Measurements from ENCODE around the gene VNN1. TPM values are rescaled to one million over a fixed set of nuclear protein-coding genes. Genes with fewer than 3 reads are reported as not detected.

VNN1 gene
- total RNA-seq, 6 experiments from 2014 or later = 0.07 to 0.13 (median 0.09) TPM; not detected in 1

DNA sequence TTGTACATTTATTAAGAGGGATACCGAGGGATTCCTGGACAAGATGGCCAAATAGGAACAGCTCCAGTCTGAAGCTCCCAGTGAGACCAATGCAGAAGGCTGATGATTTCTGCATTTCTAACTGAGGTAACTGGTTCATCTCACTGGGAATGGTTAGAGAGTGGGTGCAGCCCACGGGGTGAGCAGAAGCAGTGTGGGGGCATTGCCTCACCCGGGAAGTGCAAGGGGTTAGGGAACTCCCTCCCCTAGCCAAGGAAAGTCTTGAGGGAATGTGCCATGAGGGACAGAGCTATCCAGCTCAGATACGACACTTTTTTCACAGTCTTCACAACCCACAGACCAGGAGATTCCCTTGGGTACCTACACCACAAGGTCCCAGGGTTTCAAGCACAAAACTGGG is 79.1 kb downstream of the VNN1 start:
- Mint-ChIP-seq H3K4me1 (ENCODE audit: low read depth) (no peaks in the 10 kb centered on the region), H3K36me3 (ENCODE audit: low read depth) (no peaks in the 10 kb centered on the region), H3K9me3 (no peaks in the 10 kb centered on the region), H3K27me3 (ENCODE audit: insufficient read depth) (peaks cover 18% of the 10 kb centered on the region), H3K4me3 (no peak overlapping the region), H3K27ac (no peak overlapping the region)
- no peak for DNase-seq
- no peak for TF ChIP-seq CTCF (IDR thresholded peaks at IDR 0.05)

GRCh38 chr6:132633362-132633761 is 80.5 kb downstream of the VNN1 start:
- Mint-ChIP-seq H3K36me3 (ENCODE audit: low read depth) (no peaks in the 10 kb centered on the region), H3K27me3 (ENCODE audit: insufficient read depth) (peaks cover 15% of the 10 kb centered on the region), H3K27ac (no peak overlapping the region), H3K4me1 (ENCODE audit: low read depth) (no peaks in the 10 kb centered on the region), H3K4me3 (no peak overlapping the region), H3K9me3 (no peaks in the 10 kb centered on the region; the same call in 1 of the 2 replicates)
- no peak for TF ChIP-seq CTCF (IDR thresholded peaks at IDR 0.05)
- DNase-seq = no peak

Other genes with a start within 250 kb of the VNN1 start
- gene STX7, start 200.9 kb downstream of the VNN1 start, total RNA-seq (2021; fragmentation: NEBNext Ultra II Directional; extraction: Animal tissue kit (Norgen Biotek cat#: 25700)) = 10 to 100 TPM; 36.4 to 41.5 (median 39.3) TPM
- not detected for gene TAAR9, start 175.8 kb downstream of the VNN1 start, total RNA-seq (2021; fragmentation: NEBNext Ultra II Directional; extraction: Animal tissue kit (Norgen Biotek cat#: 25700))
- not detected for gene TAAR8, start 161.4 kb downstream of the VNN1 start, total RNA-seq (2021; fragmentation: NEBNext Ultra II Directional; extraction: Animal tissue kit (Norgen Biotek cat#: 25700))
- not detected for gene TAAR6, start 143.7 kb downstream of the VNN1 start, total RNA-seq (2021; fragmentation: NEBNext Ultra II Directional; extraction: Animal tissue kit (Norgen Biotek cat#: 25700))
- gene TAAR5, start 124.3 kb downstream of the VNN1 start, total RNA-seq (2021; fragmentation: NEBNext Ultra II Directional; extraction: Animal tissue kit (Norgen Biotek cat#: 25700)) = not detected
- gene TAAR2, start 89.8 kb downstream of the VNN1 start, total RNA-seq (2021; fragmentation: NEBNext Ultra II Directional; extraction: Animal tissue kit (Norgen Biotek cat#: 25700)) = not detected
- not detected for gene TAAR1, start 54.9 kb downstream of the VNN1 start, total RNA-seq (2021; fragmentation: NEBNext Ultra II Directional; extraction: Animal tissue kit (Norgen Biotek cat#: 25700))
- not detected for gene VNN2, start 43.8 kb upstream of the VNN1 start, total RNA-seq (2021; fragmentation: NEBNext Ultra II Directional; extraction: Animal tissue kit (Norgen Biotek cat#: 25700))
- 1 to 10 TPM; 2.9 to 4.1 (median 3.5) TPM for gene SLC18B1, start 84.6 kb upstream of the VNN1 start, total RNA-seq (2021; fragmentation: NEBNext Ultra II Directional; extraction: Animal tissue kit (Norgen Biotek cat#: 25700))
- 1,000 to 10,000 TPM in 4 of 6 experiments, 100 to 1,000 TPM in 2; 826 to 1,148 (median 1,037) TPM for gene RPS12, start 100.5 kb upstream of the VNN1 start, total RNA-seq (2021; fragmentation: NEBNext Ultra II Directional; extraction: Animal tissue kit (Norgen Biotek cat#: 25700))